Muscle layer of duodenum (tissue), 2 donors: ENCODE measurements around the gene NPAS3.

Experiments used
- H3K27ac ChIP-seq: one replicate; pipeline ENCODE4 v1.7.0; 2013; ENCODE audit warnings: mild to moderate bottlenecking, low read length
- H3K27me3 ChIP-seq: one replicate; pipeline ENCODE4 v1.7.0; 2013; ENCODE audit warnings: low read depth, mild to moderate bottlenecking, control low read depth, low read length
- H3K36me3 ChIP-seq, 2 donors: one replicate each; pipeline ENCODE4 v1.7.0; 2013; ENCODE audit warnings: low read length in 2 of 2, control low read depth in 1 of 2, mild to moderate bottlenecking in 1 of 2; ENCODE audit not compliant: insufficient read depth in 2 of 2, control insufficient read depth in 1 of 2
- H3K4me1 ChIP-seq, 2 donors: one replicate each; pipeline ENCODE4 v1.7.0; 2013; ENCODE audit warnings: low read length in 2 of 2, mild to moderate bottlenecking in 2 of 2, control low read depth in 1 of 2, moderate library complexity in 1 of 2; ENCODE audit not compliant: insufficient read depth in 2 of 2, control insufficient read depth in 1 of 2
- H3K4me3 ChIP-seq, 2 donors: one replicate each; pipeline ENCODE4 v1.7.0; 2013; ENCODE audit warnings: low read length in 2 of 2, low read depth in 1 of 2, mild to moderate bottlenecking in 1 of 2
- H3K9me3 ChIP-seq, 2 donors: one replicate each; pipeline ENCODE4 v1.7.0; 2013; ENCODE audit warnings: low read length in 2 of 2, control low read depth in 1 of 2, mild to moderate bottlenecking in 1 of 2; ENCODE audit not compliant: control insufficient read depth in 1 of 2
- donor health status: healthy.

NPAS3 gene

DNA sequence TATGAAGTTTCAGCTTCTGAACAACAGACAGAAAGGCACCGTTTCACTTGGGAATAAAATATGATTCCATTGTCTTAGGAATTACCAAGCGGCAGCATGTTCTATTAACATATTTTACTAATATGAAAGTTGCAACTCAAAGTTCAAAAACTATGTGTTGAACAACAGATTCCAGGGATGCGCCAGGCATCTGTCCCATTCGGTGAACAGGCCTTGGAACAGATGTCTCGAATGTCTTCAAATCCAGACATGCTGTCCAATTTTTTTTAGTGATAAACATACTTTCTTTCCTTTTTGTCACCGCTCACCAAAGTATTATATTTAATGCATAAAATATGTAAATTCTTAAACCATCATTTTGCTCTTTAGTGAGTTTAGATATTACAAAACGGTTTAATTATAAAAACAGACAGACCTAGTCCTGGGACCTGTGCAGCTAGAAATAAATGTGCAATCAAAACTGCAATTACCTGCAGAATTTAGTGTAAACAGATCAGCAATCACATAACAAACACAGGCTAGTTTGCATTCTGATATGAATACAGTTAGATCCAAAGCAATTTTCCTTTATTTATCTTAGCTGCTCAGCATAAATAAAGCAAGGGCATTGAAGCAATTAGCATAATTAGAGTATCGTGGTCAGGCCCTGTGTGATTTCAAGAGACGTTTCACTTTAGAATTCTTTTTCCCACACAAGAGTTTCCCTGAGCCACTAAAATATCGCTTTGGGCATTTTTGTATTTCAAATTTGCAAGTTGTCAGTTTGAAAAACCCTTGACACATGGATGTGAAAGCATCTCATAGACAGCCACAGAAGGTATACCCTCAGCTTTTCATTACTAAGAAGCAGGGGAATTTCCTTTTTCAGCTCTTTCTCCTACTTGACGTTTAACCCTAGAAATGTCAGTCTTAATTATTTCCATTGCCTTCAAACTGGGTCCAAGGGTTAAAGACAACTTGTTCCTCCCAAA lies 591.4 kb downstream of the NPAS3 start:
- no peak overlapping the region for H3K27ac ChIP-seq
- H3K4me1 ChIP-seq = no peaks in the 10 kb centered on the region
- H3K9me3 ChIP-seq = no peaks in the 10 kb centered on the region
- H3K4me3 ChIP-seq = no peak overlapping the region
- no peaks in the 10 kb centered on the region for H3K36me3 ChIP-seq
- no peaks in the 10 kb centered on the region for H3K27me3 ChIP-seq

DNA sequence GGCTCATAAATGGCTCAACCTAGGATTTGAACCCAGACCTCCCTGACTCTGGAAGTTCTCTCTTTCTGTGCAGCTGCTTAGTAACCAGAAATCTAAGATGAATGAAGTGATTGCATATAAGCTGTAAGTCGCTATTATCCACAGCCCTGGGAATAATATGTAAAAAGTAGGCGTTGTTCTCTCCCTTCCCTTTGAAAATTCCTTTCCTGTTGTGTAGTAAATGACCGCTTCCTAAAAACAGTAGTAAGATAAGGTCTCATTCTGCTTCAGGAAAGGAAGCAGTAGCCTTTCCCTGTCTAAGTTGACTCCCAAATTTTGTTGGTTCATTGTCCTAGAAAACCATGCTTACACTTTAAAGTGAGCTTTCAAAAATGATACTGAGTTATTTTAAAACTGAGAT lies 593.9 kb downstream of the NPAS3 start:
- no peaks in the 10 kb centered on the region for H3K9me3 ChIP-seq
- no peaks in the 10 kb centered on the region for H3K4me1 ChIP-seq
- no peak overlapping the region for H3K4me3 ChIP-seq
- H3K27ac ChIP-seq = no peak overlapping the region
- H3K27me3 ChIP-seq = no peaks in the 10 kb centered on the region
- H3K36me3 ChIP-seq = no peaks in the 10 kb centered on the region

DNA sequence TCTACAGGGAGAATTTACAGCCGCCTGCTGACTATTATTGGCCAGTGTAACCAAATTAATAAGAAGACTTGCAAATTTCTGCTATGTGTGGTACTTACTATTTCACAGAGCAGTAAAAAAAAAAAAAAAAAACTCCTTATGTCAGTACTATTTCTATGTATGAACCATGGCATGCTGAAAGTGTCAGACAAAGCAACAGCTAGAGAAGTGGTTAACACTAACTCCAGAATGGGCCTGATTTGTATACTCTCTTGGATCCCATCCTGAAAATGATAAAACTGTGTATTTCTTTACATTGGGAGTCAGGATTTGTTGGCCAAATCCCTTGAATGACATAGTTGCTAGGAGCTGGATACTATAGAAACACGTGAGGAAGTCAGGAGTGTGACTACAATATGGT lies 595.4 kb downstream of the NPAS3 start:
- H3K9me3 ChIP-seq = no peaks in the 10 kb centered on the region
- H3K4me3 ChIP-seq = no peak overlapping the region
- H3K27me3 ChIP-seq = no peaks in the 10 kb centered on the region
- H3K36me3 ChIP-seq = no peaks in the 10 kb centered on the region
- H3K27ac ChIP-seq = no peak overlapping the region
- H3K4me1 ChIP-seq = no peaks in the 10 kb centered on the region

DNA sequence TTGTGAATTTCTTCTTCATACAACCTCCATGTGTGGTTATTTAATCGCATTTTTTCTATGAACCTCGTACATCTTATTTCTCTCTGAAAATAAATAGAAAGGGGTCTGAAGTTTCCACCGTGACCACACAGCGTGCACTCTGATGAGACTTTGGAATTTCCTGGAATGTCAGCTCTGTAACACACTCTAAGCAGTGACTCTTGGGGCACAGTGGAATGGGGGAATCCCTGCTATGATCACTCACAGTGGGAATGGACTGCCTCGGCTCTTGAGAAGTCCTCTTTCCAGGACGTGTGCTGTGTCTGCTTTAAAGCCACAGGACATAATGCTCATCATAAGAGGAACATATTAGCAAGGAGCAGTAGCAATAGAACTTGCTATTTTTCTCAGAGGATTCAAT lies 596.0 kb downstream of the NPAS3 start:
- H3K9me3 ChIP-seq = no peaks in the 10 kb centered on the region
- H3K27me3 ChIP-seq = no peaks in the 10 kb centered on the region
- H3K4me1 ChIP-seq = no peaks in the 10 kb centered on the region
- H3K4me3 ChIP-seq = no peak overlapping the region
- no peaks in the 10 kb centered on the region for H3K36me3 ChIP-seq
- H3K27ac ChIP-seq = no peak overlapping the region

DNA sequence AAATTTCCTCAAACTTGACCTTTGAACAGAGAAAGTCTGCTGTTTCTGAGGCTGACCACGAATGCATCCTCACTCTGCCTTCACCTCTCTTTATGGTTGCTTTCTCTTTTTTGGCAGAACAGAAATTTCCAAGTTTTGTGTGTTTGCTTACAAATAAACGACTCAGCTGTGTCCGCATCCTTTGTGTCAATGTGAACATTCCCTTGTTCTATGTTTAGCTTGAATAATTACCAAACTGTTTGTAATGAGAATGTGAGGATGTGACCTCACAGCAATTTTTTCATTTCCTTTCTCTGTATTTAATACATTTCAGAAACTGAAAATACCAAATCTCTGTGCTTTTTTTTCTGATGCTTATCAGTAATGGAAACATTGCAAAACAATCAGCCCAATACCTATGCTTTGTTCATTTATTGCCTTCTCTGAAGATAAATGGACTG lies 601.3 kb downstream of the NPAS3 start:
- Histone ChIP-seq H3K27ac (no peak overlapping the region), H3K27me3 (no peaks in the 10 kb centered on the region), H3K9me3 (no peaks in the 10 kb centered on the region)

DNA sequence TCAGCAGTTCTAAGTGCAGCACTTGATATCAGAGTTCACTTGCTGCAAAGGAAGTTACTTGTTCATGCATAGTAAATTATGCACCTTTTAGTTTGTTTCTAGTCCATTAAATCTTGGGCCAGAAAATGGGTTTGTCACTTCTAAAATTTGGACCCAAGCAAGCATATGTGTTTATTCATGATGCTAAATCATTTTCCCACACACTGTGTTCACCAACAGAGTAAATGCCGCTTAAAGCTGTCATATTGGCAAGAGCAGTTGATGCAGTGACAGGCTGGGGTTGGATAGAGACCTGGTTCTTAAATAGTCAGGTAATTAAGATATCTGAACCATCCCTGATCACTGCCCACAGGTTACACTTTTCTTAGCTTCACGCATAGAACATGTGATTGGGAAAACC lies 602.5 kb downstream of the NPAS3 start:
- no peak overlapping the region for H3K27ac ChIP-seq
- H3K27me3 ChIP-seq = no peaks in the 10 kb centered on the region
- H3K36me3 ChIP-seq = no peaks in the 10 kb centered on the region

More for the DNA sequence above, 601.3 kb downstream of the NPAS3 start:
- Histone ChIP-seq H3K4me3 (no peak overlapping the region), H3K36me3 (no peaks in the 10 kb centered on the region), H3K4me1 (no peaks in the 10 kb centered on the region)

DNA sequence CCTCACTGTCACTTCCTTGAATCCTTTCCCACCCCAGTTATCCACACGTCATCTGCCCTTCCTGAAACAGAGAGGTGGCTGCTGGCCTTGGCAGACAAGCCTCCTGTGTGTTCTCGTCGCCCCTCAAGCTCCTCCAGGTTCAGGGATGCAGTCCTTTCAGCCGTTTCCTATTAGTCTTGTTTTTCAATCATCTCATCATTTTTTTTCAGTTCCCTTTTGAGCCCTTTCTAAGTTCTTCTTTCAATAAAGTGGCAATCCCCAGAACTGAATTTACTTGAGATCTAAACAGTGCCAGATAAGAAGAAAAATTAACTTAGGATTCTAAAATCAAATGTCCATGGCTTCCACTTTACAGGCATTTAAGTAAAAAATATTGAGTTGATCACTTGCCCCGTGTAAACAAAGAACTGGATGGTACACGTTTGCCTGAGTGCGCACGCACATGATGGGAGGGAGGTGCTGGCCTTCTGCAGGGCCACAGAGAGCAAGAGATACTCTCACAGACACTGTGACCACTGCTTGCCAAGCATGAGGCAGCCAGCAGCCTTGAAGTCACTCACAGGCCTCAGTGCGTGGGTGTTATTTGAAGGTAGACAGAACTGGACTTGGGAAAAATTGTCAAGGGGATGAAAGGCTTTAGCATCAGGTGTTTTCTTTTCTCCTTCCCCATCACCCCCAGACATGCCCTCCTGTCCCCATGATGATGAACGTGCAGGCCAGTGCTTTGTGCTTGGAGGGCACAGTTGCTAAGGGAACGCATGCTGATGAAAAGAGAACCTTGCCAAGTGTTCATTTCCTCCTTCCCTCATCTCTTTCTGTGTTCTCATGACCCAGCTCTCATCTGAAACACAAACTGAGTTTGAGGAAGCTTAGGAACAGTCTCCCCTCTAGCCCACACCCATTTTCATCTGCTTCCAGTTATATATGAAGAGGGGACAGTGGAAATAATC lies 603.9 kb downstream of the NPAS3 start:
- Histone ChIP-seq H3K27ac (no peak overlapping the region), H3K27me3 (no peaks in the 10 kb centered on the region), H3K9me3 (no peaks in the 10 kb centered on the region), H3K36me3 (no peaks in the 10 kb centered on the region), H3K4me3 (no peak overlapping the region), H3K4me1 (no peaks in the 10 kb centered on the region)

More for the DNA sequence above, 602.5 kb downstream of the NPAS3 start:
- no peaks in the 10 kb centered on the region for H3K4me1 ChIP-seq
- H3K9me3 ChIP-seq = no peaks in the 10 kb centered on the region
- no peak overlapping the region for H3K4me3 ChIP-seq

DNA sequence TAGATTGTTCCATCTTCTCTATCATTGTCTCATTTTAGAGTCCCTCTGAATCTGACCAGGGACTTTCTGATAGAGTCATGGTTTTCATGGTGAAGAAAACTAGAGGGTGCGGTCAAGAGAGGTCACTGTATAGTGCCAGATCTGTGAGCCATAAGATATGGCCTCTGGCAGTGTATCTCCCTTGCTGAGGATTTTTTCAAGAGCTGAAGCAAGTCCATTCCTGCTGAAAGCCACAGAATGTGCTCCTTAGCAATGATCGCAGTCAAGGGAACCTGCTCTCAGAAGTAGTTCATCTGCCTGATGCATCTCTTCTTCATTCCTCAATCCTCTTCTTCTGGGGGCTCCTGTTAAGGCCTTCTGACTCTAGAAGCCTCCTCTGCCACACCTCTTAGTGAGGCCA lies 607.0 kb downstream of the NPAS3 start:
- H3K27me3 ChIP-seq = no peaks in the 10 kb centered on the region
- no peak overlapping the region for H3K4me3 ChIP-seq
- H3K4me1 ChIP-seq = no peaks in the 10 kb centered on the region
- no peak overlapping the region for H3K27ac ChIP-seq
- no peaks in the 10 kb centered on the region for H3K9me3 ChIP-seq
- H3K36me3 ChIP-seq = no peaks in the 10 kb centered on the region

DNA sequence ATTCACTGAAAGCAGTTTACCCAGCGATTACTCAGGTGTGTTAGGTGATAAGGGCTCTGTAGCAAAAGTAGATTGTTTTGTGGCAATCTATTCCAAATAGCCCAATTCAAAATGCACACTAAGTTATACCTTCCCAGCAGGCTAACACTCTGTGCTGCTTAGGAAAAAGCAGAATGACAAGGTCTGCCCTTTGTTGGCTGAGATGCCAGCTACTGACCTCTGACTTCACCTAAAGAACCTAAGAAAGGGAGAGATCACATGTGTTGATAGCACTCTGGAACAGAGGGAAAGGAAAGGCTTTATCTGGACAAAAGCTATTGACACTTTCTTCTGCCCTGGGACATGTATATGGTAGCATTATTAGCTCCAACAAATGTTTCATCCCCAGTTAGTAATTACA lies 609.9 kb downstream of the NPAS3 start:
- Histone ChIP-seq H3K9me3 (no peaks in the 10 kb centered on the region), H3K4me1 (no peaks in the 10 kb centered on the region)

DNA sequence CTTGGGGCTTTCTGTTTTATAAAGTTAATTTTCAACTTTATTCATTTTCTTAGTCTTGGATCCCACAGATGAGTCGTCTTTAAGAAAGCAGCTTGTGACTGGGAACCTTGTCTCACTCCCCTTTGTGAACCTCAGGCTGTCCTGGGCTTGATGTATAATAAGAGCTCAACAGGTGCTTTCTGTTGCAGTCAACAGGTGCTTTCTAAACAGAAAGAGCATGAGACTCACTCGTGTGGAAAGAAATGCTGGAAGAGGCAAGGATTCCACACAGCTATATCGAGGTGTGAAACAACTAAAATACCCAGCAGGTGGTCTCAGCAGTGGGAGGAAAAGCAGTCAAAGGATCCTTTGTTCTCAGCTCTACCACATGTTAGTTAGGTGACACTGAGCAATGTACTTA lies 613.3 kb downstream of the NPAS3 start:
- no peaks in the 10 kb centered on the region for H3K36me3 ChIP-seq
- H3K4me3 ChIP-seq = no peak overlapping the region
- no peaks in the 10 kb centered on the region for H3K9me3 ChIP-seq
- H3K4me1 ChIP-seq = no peaks in the 10 kb centered on the region
- H3K27me3 ChIP-seq = no peaks in the 10 kb centered on the region
- H3K27ac ChIP-seq = no peak overlapping the region

More for the DNA sequence above, 609.9 kb downstream of the NPAS3 start:
- Histone ChIP-seq H3K36me3 (no peaks in the 10 kb centered on the region), H3K27ac (no peak overlapping the region), H3K27me3 (no peaks in the 10 kb centered on the region), H3K4me3 (no peak overlapping the region)

DNA sequence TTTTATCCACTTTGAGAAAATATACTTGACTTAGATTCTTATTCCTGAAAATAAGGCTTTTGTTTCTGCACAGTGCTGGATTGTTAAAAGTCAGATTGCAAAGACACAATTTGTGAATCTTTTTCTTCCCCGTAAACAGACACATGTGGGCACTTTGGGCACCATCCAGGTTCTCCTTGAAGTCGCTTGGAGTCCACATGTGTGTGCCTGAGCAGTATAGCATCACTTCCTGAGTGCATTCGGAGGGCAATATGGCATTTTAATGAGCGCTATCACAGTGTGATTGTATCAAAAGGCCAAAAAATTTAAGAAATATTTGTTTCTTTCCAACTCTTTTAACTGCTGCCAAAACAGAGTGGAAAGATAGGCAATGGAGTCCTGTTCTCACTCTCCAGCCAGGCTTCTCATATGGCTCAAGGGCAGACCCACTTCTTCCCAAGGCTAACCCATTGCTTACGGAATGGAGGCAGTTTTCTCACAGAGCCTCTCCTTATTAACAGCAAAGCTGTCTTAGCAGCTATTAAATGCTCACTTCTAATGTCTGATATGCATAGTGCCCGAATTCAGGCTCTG lies 615.1 kb downstream of the NPAS3 start:
- no peaks in the 10 kb centered on the region for H3K36me3 ChIP-seq
- no peaks in the 10 kb centered on the region for H3K27me3 ChIP-seq
- H3K4me3 ChIP-seq = no peak overlapping the region
- no peak overlapping the region for H3K27ac ChIP-seq
- H3K4me1 ChIP-seq = no peaks in the 10 kb centered on the region
- no peaks in the 10 kb centered on the region for H3K9me3 ChIP-seq
